NCI-H1694 treated with DMSO at 0.1 percent for 48 hours (cell line): ENCODE measurements around the gene KLHDC1.
"Not testable (repeated sequence)": the region's sequence is repeated elsewhere in the genome, so short reads cannot be mapped to it uniquely, and the experiment has no call there.

Experiments used
- DNase-seq: peaks from one replicate; lab custom pipeline; 2025; lab: John Stamatoyannopoulos, UW

Gene KLHDC1

GRCh38 chr14:49692811-49693734, at the start of gene KLHDC1:
KLHDC1 (plus strand) TSS chr14:49693120; CDS start chr14:49693195, 75 bp downstream.
- peak; percentile 33 for DNase-seq

DNA sequence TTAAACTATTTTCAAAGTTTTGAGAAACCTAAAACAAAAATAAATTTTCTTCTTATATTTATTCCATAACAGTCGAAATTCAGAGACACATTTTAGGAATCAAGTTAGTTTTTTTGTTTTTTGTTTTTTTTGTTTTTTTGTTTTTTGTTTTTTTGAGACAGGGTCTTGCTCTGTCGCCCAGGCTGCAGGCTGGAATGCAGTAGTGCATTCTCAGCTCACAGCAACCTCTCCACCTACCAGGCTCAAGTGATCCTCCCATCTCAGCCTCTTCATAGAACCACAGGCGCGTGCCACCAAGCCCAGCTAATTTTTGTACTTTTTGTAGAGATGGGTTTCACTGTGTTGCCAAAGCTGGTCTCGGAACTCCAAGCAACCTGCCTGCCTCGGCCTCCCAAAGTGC, 39.4 kb upstream of the KLHDC1 start:
- no peak for DNase-seq

- DNase-seq = no peak
These were observed 38.4 kb upstream of the KLHDC1 start for GRCh38 chr14:49654511-49654910.

- DNase-seq = not testable (repeated sequence)
These were observed 35.4 kb upstream of the KLHDC1 start for GRCh38 chr14:49657500-49657899.

DNA sequence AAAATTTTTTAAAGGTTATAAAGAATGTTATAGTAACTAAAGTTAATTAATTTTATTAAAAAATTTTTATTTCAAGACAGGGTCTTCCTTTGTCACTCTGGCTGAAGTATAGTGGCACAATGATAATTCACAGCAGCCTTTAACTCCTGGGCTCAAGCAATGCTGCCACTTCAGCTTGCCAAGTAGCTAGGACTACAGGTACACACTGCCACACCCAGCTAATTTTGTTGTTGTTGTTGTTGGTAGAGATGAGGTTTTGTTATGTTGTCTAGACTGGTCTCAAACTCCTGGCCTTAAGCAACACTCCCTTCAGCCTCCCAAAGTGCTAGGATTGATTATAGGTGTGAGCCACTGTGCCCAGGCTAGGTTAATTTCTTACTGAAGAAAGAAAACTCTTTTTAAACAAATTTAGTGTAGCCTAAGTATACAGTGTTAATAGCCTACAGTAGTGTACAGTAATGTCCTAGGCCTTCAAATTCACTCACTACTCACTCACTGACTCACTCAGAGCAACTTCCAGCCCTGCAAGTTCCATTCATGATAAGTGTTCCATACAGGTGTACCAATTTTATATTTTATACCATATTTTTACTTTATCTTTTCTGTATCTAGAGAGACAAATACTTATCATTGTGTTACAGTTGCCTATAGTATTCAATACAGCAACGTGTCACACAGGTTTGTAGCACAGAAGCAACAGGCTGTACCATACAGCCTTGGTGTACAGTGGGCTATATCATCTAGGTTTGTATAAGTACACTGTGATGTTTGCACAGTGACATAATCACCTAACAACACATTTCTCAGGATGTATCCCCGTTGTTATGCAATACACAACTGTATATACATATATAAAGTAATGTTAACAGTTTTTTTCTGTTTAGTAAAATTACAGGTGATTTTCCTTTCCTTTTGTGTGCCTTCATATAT, 33.1 kb upstream of the KLHDC1 start:
- DNase-seq = no peak

- no peak for DNase-seq
These were observed 22.4 kb upstream of the KLHDC1 start for GRCh38 chr14:49670475-49670874.

DNA sequence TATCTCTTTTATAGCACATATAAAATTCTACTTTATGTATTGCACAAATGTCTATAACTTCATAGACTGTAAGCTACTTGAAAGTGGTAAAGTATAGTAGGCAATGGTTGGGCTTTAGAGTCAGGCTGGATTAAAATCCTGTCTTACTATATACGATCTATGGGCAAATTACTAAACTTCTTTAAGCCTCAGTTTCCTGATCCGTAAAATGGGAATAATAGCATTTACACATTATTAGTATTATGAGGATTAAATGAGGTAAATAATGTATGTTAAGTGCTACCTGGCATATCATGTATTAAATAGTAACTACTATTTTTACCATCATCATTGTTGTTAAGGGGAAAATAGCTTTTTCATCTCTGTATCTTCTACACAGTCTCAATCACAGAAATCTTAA, 19.3 kb upstream of the KLHDC1 start:
- no peak for DNase-seq

- DNase-seq = no peak
These were observed 15.3 kb upstream of the KLHDC1 start for GRCh38 chr14:49677643-49678042.

- DNase-seq = no peak
These were observed 13.6 kb upstream of the KLHDC1 start for GRCh38 chr14:49679271-49679670.

DNA sequence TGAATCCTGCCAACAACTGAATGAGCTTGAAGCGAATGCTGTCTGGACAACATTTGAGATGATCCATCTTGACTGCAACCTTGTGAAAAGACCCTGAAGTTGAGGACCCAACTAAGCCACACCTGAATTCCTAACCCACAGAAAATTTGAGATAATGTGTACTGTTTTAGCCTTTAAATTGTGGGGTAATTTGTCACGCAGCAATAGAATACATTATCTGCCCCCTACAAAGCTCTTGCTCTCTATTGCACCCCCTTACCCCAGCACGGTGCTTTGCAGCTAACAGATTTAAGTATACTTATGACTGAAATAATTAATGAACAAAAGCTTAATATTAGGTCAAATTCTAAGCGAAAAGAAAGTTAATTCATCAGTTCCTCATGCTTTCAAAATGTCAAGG, 6.5 kb upstream of the KLHDC1 start:
- no peak for DNase-seq

- DNase-seq = peak; percentile 36
These were observed 4.8 kb upstream of the KLHDC1 start, which contains the start of gene POLE2 for GRCh38 chr14:49687942-49688700. POLE2 (minus strand) TSS chr14:49688214; CDS start chr14:49688203, 11 bp downstream.

- no peak for DNase-seq
These were observed 4.3 kb upstream of the KLHDC1 start for GRCh38 chr14:49688701-49689030.

DNA sequence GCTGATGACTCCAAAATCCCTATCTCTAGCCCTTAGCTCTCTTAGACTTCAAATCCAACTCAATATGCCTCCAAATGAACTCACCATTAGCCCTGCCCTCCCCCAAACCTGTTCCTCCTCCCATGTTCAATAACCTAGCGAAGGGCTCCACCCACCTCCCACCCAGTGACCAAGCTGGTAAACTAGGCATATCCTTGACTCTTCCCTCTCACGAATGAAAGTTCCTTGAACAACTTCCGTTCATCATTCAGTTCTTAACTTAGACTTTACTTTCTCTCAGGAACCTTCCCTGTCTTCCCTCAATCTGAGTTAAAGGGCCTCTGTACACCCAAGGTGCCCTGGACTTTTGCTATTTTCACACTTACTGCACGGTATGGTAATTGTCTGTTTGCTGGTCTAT, 1.9 kb upstream of the KLHDC1 start:
- DNase-seq = no peak

DNA sequence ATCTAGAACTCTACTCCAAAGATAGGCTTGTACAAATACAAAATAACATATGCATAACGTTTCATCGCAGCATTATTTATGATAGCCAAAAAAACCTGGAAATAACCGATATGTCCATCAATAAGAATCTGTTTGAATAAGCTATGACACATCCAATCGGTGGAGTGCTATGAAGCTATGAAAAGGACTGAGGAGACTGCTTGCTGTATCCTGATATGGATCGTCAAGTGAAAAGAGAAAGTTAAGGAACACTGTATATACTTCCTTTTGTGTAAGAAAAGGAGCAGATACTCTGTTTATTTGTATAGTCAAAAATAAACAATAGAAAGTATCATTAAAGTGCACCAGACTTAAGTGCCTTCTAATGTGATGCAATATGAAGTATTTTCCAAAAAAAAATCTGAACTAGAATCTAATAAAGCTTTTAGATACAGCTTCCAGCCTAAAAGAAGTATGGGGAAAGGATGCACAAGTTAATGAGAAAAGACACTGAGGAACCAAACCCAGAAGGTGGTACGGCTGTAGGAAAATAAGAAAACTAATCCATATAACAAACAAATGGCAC, 645 bp upstream of the KLHDC1 start:
- no peak for DNase-seq

GRCh38 chr14:49693735-49694124, 810 bp downstream of the KLHDC1 start:
- DNase-seq = not testable (repeated sequence)

DNA sequence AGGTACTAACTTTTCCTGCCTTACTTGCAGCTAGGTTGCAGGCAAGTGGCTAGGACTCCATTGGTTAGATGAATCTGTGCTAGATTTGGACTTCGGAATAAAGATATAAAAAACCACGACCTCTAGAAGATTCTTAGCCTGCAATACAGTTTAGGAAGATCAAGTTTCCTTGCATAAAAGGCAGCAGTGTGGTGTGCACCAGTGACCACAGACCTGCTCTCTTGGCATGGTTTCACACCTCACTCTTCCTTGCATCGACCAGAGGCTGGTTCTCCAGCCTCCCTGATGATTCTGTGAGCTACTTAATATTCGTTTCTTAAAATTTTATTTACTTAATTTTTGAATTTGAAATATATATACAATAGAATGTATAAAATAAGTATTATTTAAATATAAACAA, 9.8 kb downstream of the KLHDC1 start:
- DNase-seq = no peak

GRCh38 chr14:49703965-49704364, 11.0 kb downstream of the KLHDC1 start:
- peak; percentile 69 for DNase-seq

- DNase-seq = not testable (repeated sequence)
These were observed 11.6 kb downstream of the KLHDC1 start for GRCh38 chr14:49704471-49704870.

- not testable (repeated sequence) for DNase-seq
These were observed 18.1 kb downstream of the KLHDC1 start for GRCh38 chr14:49710993-49711392.

DNA sequence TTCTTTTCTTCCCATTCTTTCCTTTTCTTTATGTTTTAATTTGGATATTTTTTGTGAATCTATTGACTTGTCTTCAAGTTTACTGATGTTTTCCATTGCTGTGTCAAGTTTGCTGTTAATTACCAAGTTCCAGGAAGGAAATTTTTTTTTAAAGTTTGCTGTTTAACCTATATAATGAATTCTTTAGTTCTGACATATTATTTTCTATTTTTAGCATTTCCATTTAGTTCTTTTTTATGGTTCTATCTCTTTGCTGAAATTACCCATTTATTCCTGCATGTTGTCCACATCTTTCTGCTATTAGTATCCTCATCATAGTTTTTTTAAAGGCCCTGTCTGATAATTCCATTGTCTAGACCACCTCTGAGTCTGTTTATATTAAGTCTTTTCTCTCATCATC, 27.8 kb downstream of the KLHDC1 start:
- DNase-seq = no peak

DNA sequence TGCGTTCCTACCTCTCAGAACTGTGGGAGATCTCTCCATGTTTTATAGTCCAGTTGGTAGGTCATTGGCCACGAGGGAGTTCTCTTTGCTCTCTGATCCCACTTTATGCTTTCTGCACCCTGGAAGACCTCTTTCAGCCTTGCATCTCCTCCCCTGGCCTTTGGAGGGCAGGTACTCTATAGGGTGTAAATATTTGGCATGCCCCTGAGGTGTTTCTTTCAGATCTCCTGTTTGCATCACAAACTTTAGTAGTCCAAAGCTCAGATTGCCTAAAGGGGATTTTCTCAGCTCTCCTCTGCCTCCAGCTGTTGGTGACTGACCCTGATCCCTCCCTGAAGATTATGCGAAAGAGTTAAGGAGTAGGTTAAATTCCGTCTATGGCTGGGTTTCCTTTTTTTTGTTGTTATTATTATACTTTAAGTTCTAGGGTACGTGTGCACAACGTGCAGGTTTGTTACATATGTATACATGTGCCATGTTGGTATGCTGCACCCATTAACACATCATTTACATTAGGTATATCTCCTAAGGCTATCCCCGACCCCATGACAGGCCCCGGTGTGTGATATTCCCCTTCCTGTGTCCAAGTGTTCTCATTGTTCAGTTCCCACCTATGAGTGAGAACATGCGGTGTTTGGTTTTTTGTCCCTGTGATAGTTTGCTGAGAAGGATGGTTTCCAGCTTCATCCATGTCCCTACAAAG, 29.0 kb downstream of the KLHDC1 start:
- not testable (repeated sequence) for DNase-seq
